ENCODE measurements around the gene ACTBL2. TPM values are rescaled to one million over a fixed set of nuclear protein-coding genes. Genes with fewer than 3 reads are reported as not detected.

ACTBL2 gene
- total RNA-seq, 1 donor = not detected

DNA sequence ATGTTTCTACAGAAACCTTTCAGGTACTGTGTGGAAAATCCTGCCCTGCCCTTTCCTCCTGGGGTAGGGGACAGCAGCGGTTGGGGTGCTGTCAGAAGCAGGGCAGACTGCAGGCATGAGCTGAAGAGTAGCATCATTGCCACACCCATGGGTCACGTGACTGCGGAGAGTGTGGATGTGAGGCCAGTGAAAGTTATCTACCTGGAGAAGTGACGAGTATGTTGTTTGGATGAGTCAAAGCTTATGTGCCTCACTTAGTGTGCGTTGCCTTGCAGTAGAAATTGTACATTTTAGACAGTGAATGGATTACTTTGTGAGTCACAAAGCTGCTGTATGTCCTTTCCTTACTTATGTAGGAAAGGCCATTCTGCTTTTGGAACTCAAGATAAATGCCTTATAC, 21.7 kb upstream of the ACTBL2 start:
- Histone ChIP-seq H3K9me3 (ENCODE audit: low read depth, low read length) (no peaks in the 10 kb centered on the region), H3K4me3 (ENCODE audit: insufficient read depth, low read length) (no peak overlapping the region), H3K27ac (ENCODE audit: low read depth, low read length) (no peak overlapping the region), H2AFZ (ENCODE audit: low read length) (no peak overlapping the region), H3K79me2 (ENCODE audit: insufficient read depth, low read length) (no peaks in the 10 kb centered on the region), H3K36me3 (ENCODE audit: insufficient read depth, low read length) (no peaks in the 10 kb centered on the region), H3K4me1 (ENCODE audit: insufficient read depth, low read length) (peaks cover 9% of the 10 kb centered on the region), H3K27me3 (ENCODE audit: insufficient read depth, low read length) (no peaks in the 10 kb centered on the region), H3K4me2 (ENCODE audit: insufficient read depth, low read length) (no peak overlapping the region), H4K20me1 (ENCODE audit: insufficient read depth, low read length) (no peaks in the 10 kb centered on the region)
- no peak for TF ChIP-seq CTCF (IDR thresholded peaks at IDR 0.05; ENCODE audit: extremely low read depth, low read depth, low read length)
- DNase-seq (ENCODE audit: insufficient read length, low spot score, missing footprints) = no peak

DNA sequence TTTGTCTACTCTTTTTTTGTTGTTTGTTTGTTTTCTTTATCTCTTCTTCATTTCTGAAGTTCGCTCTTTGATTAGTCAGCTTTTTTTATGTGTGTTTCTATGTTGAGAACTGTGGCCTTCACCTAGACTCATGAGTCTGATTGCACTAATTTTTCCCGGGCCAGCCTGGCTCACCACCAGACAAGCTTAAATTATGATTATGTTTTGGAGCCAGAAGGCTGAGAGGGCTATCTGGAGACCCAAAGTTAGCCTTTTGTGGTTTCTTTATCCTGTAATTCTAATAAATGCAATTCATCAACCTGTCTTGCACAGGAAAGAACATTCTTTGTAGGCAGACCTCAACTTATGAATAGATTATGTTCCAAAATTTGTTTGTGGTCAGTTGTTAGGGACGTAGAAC, 20.8 kb upstream of the ACTBL2 start:
- Histone ChIP-seq H3K27ac (ENCODE audit: low read depth, low read length) (no peak overlapping the region), H3K79me2 (ENCODE audit: insufficient read depth, low read length) (no peaks in the 10 kb centered on the region), H3K4me1 (ENCODE audit: insufficient read depth, low read length) (peaks cover 9% of the 10 kb centered on the region), H3K27me3 (ENCODE audit: insufficient read depth, low read length) (no peaks in the 10 kb centered on the region), H3K4me2 (ENCODE audit: insufficient read depth, low read length) (no peak overlapping the region), H3K4me3 (ENCODE audit: insufficient read depth, low read length) (no peak overlapping the region), H4K20me1 (ENCODE audit: insufficient read depth, low read length) (no peaks in the 10 kb centered on the region), H3K9me3 (ENCODE audit: low read depth, low read length) (no peaks in the 10 kb centered on the region), H3K36me3 (ENCODE audit: insufficient read depth, low read length) (no peaks in the 10 kb centered on the region), H2AFZ (ENCODE audit: low read length) (no peak overlapping the region)
- DNase-seq (ENCODE audit: insufficient read length, low spot score, missing footprints) = no peak
- no peak for TF ChIP-seq CTCF (IDR thresholded peaks at IDR 0.05; ENCODE audit: extremely low read depth, low read depth, low read length)

DNA sequence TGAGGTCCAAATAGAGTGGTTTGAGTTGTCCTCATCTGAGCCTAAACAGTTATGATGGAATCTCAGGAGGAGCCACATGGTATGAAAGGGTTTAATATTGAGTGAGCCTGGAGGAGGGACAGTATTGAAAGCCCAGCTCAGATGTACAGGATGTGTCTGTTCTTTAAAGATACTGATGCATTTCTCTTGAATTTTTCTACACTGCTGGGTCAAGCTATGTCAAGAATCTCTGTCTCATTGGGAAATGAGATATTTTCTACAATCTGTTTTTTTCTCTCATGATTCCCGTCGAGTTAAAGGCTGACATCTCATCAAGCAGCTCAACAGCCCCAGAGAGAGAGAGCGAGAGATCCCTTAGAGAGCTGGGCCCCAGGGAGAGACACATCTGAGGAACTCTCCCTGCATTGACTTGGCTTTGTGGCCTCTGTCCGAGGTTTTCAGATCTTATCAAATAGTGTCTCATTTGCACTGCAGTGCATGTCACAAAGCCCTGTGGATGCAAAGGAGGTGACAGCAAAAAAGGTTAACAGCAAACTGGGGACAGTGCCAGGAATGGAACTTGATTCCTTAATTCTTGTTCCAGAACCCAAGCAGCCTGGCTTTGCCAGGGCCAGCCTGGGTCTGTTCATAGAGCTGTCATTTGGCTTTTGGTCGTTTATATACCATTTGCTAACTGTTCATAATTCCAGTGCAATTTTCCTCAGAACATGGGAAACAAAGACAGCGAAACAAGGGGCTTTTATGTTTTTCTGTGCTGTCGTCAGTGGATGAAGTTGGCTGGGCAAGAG, 19.0 kb upstream of the ACTBL2 start:
- no peaks in the 10 kb centered on the region for H3K36me3 ChIP-seq (ENCODE audit: insufficient read depth, low read length)
- no peak overlapping the region for H3K27ac ChIP-seq (ENCODE audit: low read depth, low read length)
- H4K20me1 ChIP-seq (ENCODE audit: insufficient read depth, low read length) = no peaks in the 10 kb centered on the region
- H3K4me1 ChIP-seq (ENCODE audit: insufficient read depth, low read length) = peaks cover 9% of the 10 kb centered on the region
- no peak overlapping the region for H2AFZ ChIP-seq (ENCODE audit: low read length)
- H3K4me2 ChIP-seq (ENCODE audit: insufficient read depth, low read length) = no peak overlapping the region
- no peak for DNase-seq (ENCODE audit: insufficient read length, low spot score, missing footprints)
- no peaks in the 10 kb centered on the region for H3K79me2 ChIP-seq (ENCODE audit: insufficient read depth, low read length)
- no peaks in the 10 kb centered on the region for H3K27me3 ChIP-seq (ENCODE audit: insufficient read depth, low read length)
- no peak for TF ChIP-seq CTCF (IDR thresholded peaks at IDR 0.05; ENCODE audit: extremely low read depth, low read depth, low read length)
- no peak overlapping the region for H3K4me3 ChIP-seq (ENCODE audit: insufficient read depth, low read length)
- no peaks in the 10 kb centered on the region for H3K9me3 ChIP-seq (ENCODE audit: low read depth, low read length)

DNA sequence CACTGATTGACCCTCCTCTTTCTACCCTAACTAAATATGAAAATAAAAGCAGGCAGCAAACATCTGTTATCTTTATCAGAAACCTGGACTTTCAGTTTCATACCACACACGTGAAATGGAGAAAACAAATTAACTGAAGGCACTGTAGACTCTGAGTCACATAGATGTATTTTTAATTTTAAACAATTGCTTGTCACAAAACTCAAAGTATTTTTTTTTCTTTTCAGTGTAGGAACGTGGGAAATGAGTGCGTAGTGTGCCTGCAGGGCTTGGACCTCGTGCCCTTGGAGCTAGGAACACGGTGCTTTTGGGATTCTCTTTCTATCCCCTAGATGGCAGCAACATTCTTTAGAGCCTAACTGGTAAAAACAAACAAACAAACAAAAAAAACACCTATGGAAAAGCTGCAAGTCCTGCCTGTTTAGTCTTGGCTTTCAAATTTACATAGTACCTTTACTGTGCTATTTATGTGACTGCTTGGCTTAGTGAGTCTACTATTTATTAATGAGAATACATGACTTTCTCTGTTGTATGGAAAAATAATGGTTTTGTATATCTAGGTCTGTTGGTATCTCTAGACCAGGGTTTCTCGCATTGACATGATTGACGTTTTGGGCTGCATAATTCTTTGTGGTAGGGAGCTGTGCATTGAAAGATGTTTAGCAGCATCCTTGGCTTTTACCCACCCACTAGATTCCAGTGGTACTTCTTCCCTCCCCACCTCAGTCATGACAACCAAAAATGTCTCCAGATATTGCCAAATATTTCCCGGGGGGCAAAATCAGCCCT, 16.8 kb upstream of the ACTBL2 start:
- peak overlapping the region; percentile 65 for H3K4me2 ChIP-seq (ENCODE audit: insufficient read depth, low read length)
- no peak for DNase-seq (ENCODE audit: insufficient read length, low spot score, missing footprints)
- no peaks in the 10 kb centered on the region for H3K27me3 ChIP-seq (ENCODE audit: insufficient read depth, low read length)
- H3K27ac ChIP-seq (ENCODE audit: low read depth, low read length) = peak overlapping the region; percentile 58
- no peaks in the 10 kb centered on the region for H4K20me1 ChIP-seq (ENCODE audit: insufficient read depth, low read length)
- H3K36me3 ChIP-seq (ENCODE audit: insufficient read depth, low read length) = no peaks in the 10 kb centered on the region
- peaks cover 19% of the 10 kb centered on the region for H3K4me1 ChIP-seq (ENCODE audit: insufficient read depth, low read length)
- peak; percentile 86 for TF ChIP-seq CTCF (IDR thresholded peaks at IDR 0.05; ENCODE audit: extremely low read depth, low read depth, low read length)
- peak overlapping the region; percentile 71 for H2AFZ ChIP-seq (ENCODE audit: low read length)
- H3K4me3 ChIP-seq (ENCODE audit: insufficient read depth, low read length) = peak overlapping the region; percentile 53
- no peaks in the 10 kb centered on the region for H3K9me3 ChIP-seq (ENCODE audit: low read depth, low read length)
- H3K79me2 ChIP-seq (ENCODE audit: insufficient read depth, low read length) = no peaks in the 10 kb centered on the region
